Measurements from ENCODE around the gene DPP10. TPM values are rescaled to one million over a fixed set of nuclear protein-coding genes. Genes with fewer than 3 reads are reported as not detected.

DPP10 gene
- total and polyA plus RNA-seq, 4 donors: 0.04 to 4.1 (median 0.48) TPM

DNA sequence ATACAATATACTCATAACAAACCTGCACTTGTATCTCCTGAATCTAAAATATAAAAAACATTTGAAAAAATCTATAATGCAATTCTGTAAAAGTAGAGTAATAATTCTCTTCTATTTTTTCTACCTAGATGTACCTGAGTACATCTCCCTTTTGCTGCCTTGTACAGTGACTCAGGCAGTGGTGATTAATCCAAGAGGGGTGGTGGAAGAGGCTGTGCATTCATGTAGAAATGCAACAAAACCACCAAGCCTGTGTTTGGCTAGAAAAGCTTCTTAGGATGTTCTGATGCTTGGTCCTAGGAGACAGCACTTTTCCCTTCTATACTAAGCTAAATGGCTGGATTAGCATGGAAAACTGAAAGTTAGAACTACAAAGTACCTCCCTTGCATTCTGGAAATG is 245.8 kb downstream of the DPP10 start:
- no peak for TF ChIP-seq RXRA (IDR thresholded peaks at IDR 0.05)
- TF ChIP-seq, protein P1, sequence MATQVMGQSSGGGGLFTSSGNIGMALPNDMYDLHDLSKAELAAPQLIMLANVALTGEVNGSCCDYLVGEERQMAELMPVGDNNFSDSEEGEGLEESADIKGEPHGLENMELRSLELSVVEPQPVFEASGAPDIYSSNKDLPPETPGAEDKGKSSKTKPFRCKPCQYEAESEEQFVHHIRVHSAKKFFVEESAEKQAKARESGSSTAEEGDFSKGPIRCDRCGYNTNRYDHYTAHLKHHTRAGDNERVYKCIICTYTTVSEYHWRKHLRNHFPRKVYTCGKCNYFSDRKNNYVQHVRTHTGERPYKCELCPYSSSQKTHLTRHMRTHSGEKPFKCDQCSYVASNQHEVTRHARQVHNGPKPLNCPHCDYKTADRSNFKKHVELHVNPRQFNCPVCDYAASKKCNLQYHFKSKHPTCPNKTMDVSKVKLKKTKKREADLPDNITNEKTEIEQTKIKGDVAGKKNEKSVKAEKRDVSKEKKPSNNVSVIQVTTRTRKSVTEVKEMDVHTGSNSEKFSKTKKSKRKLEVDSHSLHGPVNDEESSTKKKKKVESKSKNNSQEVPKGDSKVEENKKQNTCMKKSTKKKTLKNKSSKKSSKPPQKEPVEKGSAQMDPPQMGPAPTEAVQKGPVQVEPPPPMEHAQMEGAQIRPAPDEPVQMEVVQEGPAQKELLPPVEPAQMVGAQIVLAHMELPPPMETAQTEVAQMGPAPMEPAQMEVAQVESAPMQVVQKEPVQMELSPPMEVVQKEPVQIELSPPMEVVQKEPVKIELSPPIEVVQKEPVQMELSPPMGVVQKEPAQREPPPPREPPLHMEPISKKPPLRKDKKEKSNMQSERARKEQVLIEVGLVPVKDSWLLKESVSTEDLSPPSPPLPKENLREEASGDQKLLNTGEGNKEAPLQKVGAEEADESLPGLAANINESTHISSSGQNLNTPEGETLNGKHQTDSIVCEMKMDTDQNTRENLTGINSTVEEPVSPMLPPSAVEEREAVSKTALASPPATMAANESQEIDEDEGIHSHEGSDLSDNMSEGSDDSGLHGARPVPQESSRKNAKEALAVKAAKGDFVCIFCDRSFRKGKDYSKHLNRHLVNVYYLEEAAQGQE (IDR thresholded peaks at IDR 0.05): no peak
- TF ChIP-seq, protein P2, sequence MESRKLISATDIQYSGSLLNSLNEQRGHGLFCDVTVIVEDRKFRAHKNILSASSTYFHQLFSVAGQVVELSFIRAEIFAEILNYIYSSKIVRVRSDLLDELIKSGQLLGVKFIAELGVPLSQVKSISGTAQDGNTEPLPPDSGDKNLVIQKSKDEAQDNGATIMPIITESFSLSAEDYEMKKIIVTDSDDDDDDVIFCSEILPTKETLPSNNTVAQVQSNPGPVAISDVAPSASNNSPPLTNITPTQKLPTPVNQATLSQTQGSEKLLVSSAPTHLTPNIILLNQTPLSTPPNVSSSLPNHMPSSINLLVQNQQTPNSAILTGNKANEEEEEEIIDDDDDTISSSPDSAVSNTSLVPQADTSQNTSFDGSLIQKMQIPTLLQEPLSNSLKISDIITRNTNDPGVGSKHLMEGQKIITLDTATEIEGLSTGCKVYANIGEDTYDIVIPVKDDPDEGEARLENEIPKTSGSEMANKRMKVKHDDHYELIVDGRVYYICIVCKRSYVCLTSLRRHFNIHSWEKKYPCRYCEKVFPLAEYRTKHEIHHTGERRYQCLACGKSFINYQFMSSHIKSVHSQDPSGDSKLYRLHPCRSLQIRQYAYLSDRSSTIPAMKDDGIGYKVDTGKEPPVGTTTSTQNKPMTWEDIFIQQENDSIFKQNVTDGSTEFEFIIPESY (IDR thresholded peaks at IDR 0.05): no peak
- TF ChIP-seq, protein P3, sequence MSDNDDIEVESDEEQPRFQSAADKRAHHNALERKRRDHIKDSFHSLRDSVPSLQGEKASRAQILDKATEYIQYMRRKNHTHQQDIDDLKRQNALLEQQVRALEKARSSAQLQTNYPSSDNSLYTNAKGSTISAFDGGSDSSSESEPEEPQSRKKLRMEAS (IDR thresholded peaks at IDR 0.05): no peak
- no peak for TF ChIP-seq RAD21 (IDR thresholded peaks at IDR 0.05)
- TF ChIP-seq, protein P4, sequence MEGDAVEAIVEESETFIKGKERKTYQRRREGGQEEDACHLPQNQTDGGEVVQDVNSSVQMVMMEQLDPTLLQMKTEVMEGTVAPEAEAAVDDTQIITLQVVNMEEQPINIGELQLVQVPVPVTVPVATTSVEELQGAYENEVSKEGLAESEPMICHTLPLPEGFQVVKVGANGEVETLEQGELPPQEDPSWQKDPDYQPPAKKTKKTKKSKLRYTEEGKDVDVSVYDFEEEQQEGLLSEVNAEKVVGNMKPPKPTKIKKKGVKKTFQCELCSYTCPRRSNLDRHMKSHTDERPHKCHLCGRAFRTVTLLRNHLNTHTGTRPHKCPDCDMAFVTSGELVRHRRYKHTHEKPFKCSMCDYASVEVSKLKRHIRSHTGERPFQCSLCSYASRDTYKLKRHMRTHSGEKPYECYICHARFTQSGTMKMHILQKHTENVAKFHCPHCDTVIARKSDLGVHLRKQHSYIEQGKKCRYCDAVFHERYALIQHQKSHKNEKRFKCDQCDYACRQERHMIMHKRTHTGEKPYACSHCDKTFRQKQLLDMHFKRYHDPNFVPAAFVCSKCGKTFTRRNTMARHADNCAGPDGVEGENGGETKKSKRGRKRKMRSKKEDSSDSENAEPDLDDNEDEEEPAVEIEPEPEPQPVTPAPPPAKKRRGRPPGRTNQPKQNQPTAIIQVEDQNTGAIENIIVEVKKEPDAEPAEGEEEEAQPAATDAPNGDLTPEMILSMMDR (IDR thresholded peaks at IDR 0.05; ENCODE audit: low read depth, low read length, missing input control): no peak
- no peak for TF ChIP-seq HNF4A (conservative IDR thresholded peaks at IDR 0.05)
- no peak for TF ChIP-seq JUND (IDR thresholded peaks at IDR 0.05)
- no peak for TF ChIP-seq FOXA2 (IDR thresholded peaks at IDR 0.05)
- TF ChIP-seq FOXA1 (IDR thresholded peaks at IDR 0.05): no peak
- TF ChIP-seq SP1 (IDR thresholded peaks at IDR 0.05): no peak
- no peak for TF ChIP-seq YY1 (IDR thresholded peaks at IDR 0.05)
- no peak for TF ChIP-seq NR2F2 (IDR thresholded peaks at IDR 0.05)
- TF ChIP-seq, protein P5, sequence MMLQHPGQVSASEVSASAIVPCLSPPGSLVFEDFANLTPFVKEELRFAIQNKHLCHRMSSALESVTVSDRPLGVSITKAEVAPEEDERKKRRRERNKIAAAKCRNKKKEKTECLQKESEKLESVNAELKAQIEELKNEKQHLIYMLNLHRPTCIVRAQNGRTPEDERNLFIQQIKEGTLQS (IDR thresholded peaks at IDR 0.05): no peak
- TF ChIP-seq GABPA (IDR thresholded peaks at IDR 0.05 in 1 of 2, conservative IDR thresholded peaks at IDR 0.05 in 1 of 2): no peak
- TF ChIP-seq TAF1 (conservative IDR thresholded peaks at IDR 0.05): no peak
- TF ChIP-seq EGR1 (IDR thresholded peaks at IDR 0.05; ENCODE audit: low read depth in 2 of 2): no peak
- Histone ChIP-seq H3K9ac (ENCODE audit: low read depth in 1 of 2, low read length in 2 of 2) (no peak overlapping the region), H3K9me3 (ENCODE audit: control insufficient read depth in 4 of 4, low read length in 3 of 4) (no peaks in the 10 kb centered on the region), H3K27ac (ENCODE audit: low read depth in 1 of 2, low read length in 2 of 2) (no peak overlapping the region), H3K4me1 (ENCODE audit: control insufficient read depth in 4 of 4, insufficient read depth in 4 of 4, low read length in 3 of 4) (no peaks in the 10 kb centered on the region), H3K27me3 (ENCODE audit: control insufficient read depth in 4 of 4, insufficient read depth in 4 of 4, low read length in 3 of 4) (no peaks in the 10 kb centered on the region), H3K4me3 (ENCODE audit: low read depth in 1 of 3, low read length in 3 of 3) (no peak overlapping the region), H3K36me3 (ENCODE audit: control insufficient read depth in 4 of 4, insufficient read depth in 3 of 4, low read depth in 1 of 4, low read length in 3 of 4) (no peaks in the 10 kb centered on the region)
- no peak for DNase-seq (ENCODE audit: low spot score)

DNA sequence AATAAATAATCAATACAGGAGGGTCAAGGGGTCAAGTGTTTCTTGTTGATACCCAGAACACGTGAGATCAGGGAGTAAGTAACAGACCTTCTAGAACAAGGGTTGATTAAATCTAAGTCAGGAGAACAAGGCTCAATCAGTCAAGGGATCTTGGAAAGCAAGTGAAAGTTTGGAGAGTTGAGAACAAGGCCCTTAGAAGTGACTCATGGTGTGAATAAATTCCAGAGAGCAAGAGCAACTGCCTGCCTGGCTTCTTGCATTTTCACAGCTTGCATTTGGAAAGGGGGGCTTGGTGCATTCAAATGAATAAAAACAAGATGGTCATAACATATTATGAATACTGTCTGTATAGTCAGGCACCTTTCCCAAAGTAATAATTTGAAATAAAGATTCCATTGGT is 256.1 kb downstream of the DPP10 start:
- Histone ChIP-seq H3K27me3 (ENCODE audit: control insufficient read depth in 4 of 4, insufficient read depth in 4 of 4, low read length in 3 of 4) (no peaks in the 10 kb centered on the region), H3K4me3 (ENCODE audit: low read depth in 1 of 3, low read length in 3 of 3) (no peak overlapping the region), H3K36me3 (ENCODE audit: control insufficient read depth in 4 of 4, insufficient read depth in 3 of 4, low read depth in 1 of 4, low read length in 3 of 4) (no peaks in the 10 kb centered on the region), H3K4me1 (ENCODE audit: control insufficient read depth in 4 of 4, insufficient read depth in 4 of 4, low read length in 3 of 4) (no peaks in the 10 kb centered on the region), H3K9ac (ENCODE audit: low read depth in 1 of 2, low read length in 2 of 2) (no peak overlapping the region), H3K27ac (ENCODE audit: low read depth in 1 of 2, low read length in 2 of 2) (no peak overlapping the region), H3K9me3 (ENCODE audit: control insufficient read depth in 4 of 4, low read length in 3 of 4) (no peaks in the 10 kb centered on the region)
- WGBS: 51% methylated on average over 1 of the region's 1 CpG
- DNase-seq (ENCODE audit: low spot score): no peak
- TF ChIP-seq YY1 (IDR thresholded peaks at IDR 0.05): no peak
- TF ChIP-seq SP1 (IDR thresholded peaks at IDR 0.05): no peak
- TF ChIP-seq HNF4G (IDR thresholded peaks at IDR 0.05): no peak
- no peak for TF ChIP-seq EGR1 (IDR thresholded peaks at IDR 0.05; ENCODE audit: low read depth in 2 of 2)
- no peak for TF ChIP-seq RXRA (IDR thresholded peaks at IDR 0.05)
- no peak for TF ChIP-seq HNF4A (conservative IDR thresholded peaks at IDR 0.05)
- TF ChIP-seq JUND (IDR thresholded peaks at IDR 0.05): no peak
- TF ChIP-seq, protein P4 (IDR thresholded peaks at IDR 0.05; ENCODE audit: low read depth, low read length, missing input control): no peak
- no peak for TF ChIP-seq NR2F2 (IDR thresholded peaks at IDR 0.05)
- TF ChIP-seq RAD21 (IDR thresholded peaks at IDR 0.05): no peak

Data from liver (tissue), 9 donors.